Tibial nerve (tissue), 4 donors: ENCODE results near the gene TMCO4. TPM values are rescaled to one million over a fixed set of nuclear protein-coding genes. Genes with fewer than 3 reads are reported as not detected.
"Not testable (repeated sequence)": the region's sequence is repeated elsewhere in the genome, so short reads cannot be mapped to it uniquely, and the experiment has no call there.

ENCODE experiments used
- DNase-seq, 2 donors: peaks; one replicate each; pipeline ENCODE4 v3.0.0-alpha.2; 2019; ENCODE audit warnings: low spot score in 2 of 2
- H3K27ac ChIP-seq, 4 donors: fragments of 200-600 bp; sonication (generic) in 3 of 4; one replicate each; pipeline ENCODE4 v1.5.1; 2017 to 2019; ENCODE audit warnings: mild to moderate bottlenecking in 1 of 4
- H3K27me3 ChIP-seq, 2 donors: fragments of 200-600 bp; sonication (generic) in 1 of 2; one replicate each; pipeline versions ENCODE4 v1.5.1 to v1.6.0; 2017 to 2019
- H3K36me3 ChIP-seq, 3 donors: fragments of 200-600 bp; sonication (generic); one replicate each; pipeline ENCODE4 v1.5.1; 2018 to 2019
- H3K4me1 ChIP-seq, 4 donors: fragments of 200-600 bp; sonication (generic) in 3 of 4; one replicate each; pipeline ENCODE4 v1.5.1; 2017 to 2019
- H3K4me3 ChIP-seq, 4 donors: fragments of 200-600 bp; sonication (generic) in 3 of 4; one replicate each; pipeline ENCODE4 v1.5.1; 2017 to 2019; ENCODE audit warnings: mild to moderate bottlenecking in 1 of 4, moderate library complexity in 1 of 4
- H3K9me3 ChIP-seq, 4 donors: fragments of 200-600 bp; sonication (generic) in 3 of 4; one replicate each; pipeline ENCODE4 v1.5.1; 2017 to 2019
- CTCF ChIP-seq, 5 experiments: fragments of 200-600 bp in 3 of 5; fragments of 450-650 bp in 2 of 5; sonication (generic) in 3 of 5; IDR thresholded peaks; one replicate each; pipeline ENCODE4 v1.5.1; 2016 to 2019; ENCODE audit warnings: antibody characterized with exemption in 5 of 5, mild to moderate bottlenecking in 3 of 5, moderate library complexity in 2 of 5
- EP300 ChIP-seq, 2 donors: sonication (generic); formaldehyde crosslinking; IDR thresholded peaks; one replicate each; pipeline ENCODE4 v1.6.1; 2017; ENCODE audit warnings: antibody characterized with exemption in 2 of 2, mild to moderate bottlenecking in 1 of 2
- POLR2A ChIP-seq, 2 donors: fragments of 450-650 bp; IDR thresholded peaks; one replicate each; pipeline ENCODE4 v1.6.1; 2017; ENCODE audit warnings: antibody characterized with exemption in 2 of 2, mild to moderate bottlenecking in 2 of 2, moderate library complexity in 2 of 2
- WGBS, 2 donors: methylation state at CpG; one replicate each; pipeline ENCODE4 v1.1.5; 2018; 5-methylcytosine and 5-hydroxymethylcytosine counted together
- total RNA-seq, 4 donors: library from RNA; depleted of rRNA; stranded (reverse); fragments of >200 nt; gene quantifications; one replicate each; pipeline ENCODE4 v1.1.0, GENCODE V29; 2016

Gene TMCO4
- total RNA-seq, 4 donors from 2014 or later = 19.3 to 37.5 (median 29.3) TPM

GRCh38 chr1:19643602-19644394 lies 155.9 kb downstream of the TMCO4 start, which contains the start of gene NBL1:
TSS of gene NBL1 (plus strand) at chr1:19644311. CDS start at chr1:19655031, 10,720 bp downstream.
- WGBS, 2 donors = 2 to 3% methylated on average over 30 to 56 of the region's 90 CpGs
- H3K4me3 ChIP-seq = peak within 1 kb of the TSS; percentile 46 to 72 (median 61)
- H3K36me3 ChIP-seq = no peaks in the 10 kb centered on the region
- no peak for TF ChIP-seq CTCF (IDR thresholded peaks at IDR 0.05)
- peak in 1 of 2 donors; percentile 62 for TF ChIP-seq POLR2A (IDR thresholded peaks at IDR 0.05)
- peak in 1 of 2 donors; percentile 9 for TF ChIP-seq EP300 (IDR thresholded peaks at IDR 0.05)
- H3K27ac ChIP-seq = peak within 1 kb of the TSS; percentile 86 to 95 (median 90)
- peak; percentile 55 to 57 for DNase-seq
- H3K27me3 ChIP-seq = peaks cover 0 to 8% of the 10 kb centered on the region in 2 donors
- peaks cover 0 to 59% (median 21%) of the 10 kb centered on the region in 4 donors for H3K4me1 ChIP-seq
- H3K9me3 ChIP-seq = no peaks in the 10 kb centered on the region

- Histone ChIP-seq H3K36me3 (no peaks in the 10 kb centered on the region), H3K4me1 (peaks cover 0 to 55% (median 16%) of the 10 kb centered on the region in 4 donors), H3K27me3 (peaks cover 0 to 8% of the 10 kb centered on the region in 2 donors), H3K4me3 (peak overlapping the region in 3 of 4 donors; percentile 46 to 72 (median 55)), H3K9me3 (no peaks in the 10 kb centered on the region), H3K27ac (peak overlapping the region in 3 of 4 donors; percentile 88 to 90 (median 88))
- DNase-seq = no peak
- TF ChIP-seq EP300 (IDR thresholded peaks at IDR 0.05) (no peak), POLR2A (IDR thresholded peaks at IDR 0.05) (no peak), CTCF (IDR thresholded peaks at IDR 0.05) (no peak)
- 58 to 68% methylated on average over 7 of the region's 7 CpGs for WGBS, 2 donors
These were observed 156.6 kb downstream of the TMCO4 start for GRCh38 chr1:19643121-19643520.

- H3K4me3 ChIP-seq = no peak overlapping the region
- H3K27ac ChIP-seq = peak overlapping the region in 3 of 4 donors; percentile 10 to 55 (median 40)
- no peak for TF ChIP-seq CTCF (IDR thresholded peaks at IDR 0.05)
- no peak for TF ChIP-seq EP300 (IDR thresholded peaks at IDR 0.05)
- TF ChIP-seq POLR2A (IDR thresholded peaks at IDR 0.05) = no peak
- peaks cover 0 to 8% of the 10 kb centered on the region in 2 donors for H3K27me3 ChIP-seq
- WGBS, 2 donors = 47 to 63% methylated on average over 12 to 14 of the region's 14 CpGs
- H3K36me3 ChIP-seq = no peaks in the 10 kb centered on the region
- DNase-seq = no peak
- H3K4me1 ChIP-seq = peaks cover 0 to 30% (median 4%) of the 10 kb centered on the region in 4 donors
- H3K9me3 ChIP-seq = no peaks in the 10 kb centered on the region
These were observed 159.1 kb downstream of the TMCO4 start for GRCh38 chr1:19640363-19641316.

GRCh38 chr1:19639999-19640362 lies 159.7 kb downstream of the TMCO4 start:
- peak in 1 of 2 donors; percentile 63 for DNase-seq
- Histone ChIP-seq H3K9me3 (no peaks in the 10 kb centered on the region), H3K27me3 (peaks cover 0 to 8% of the 10 kb centered on the region in 2 donors), H3K27ac (peak overlapping the region in 2 of 4 donors; percentile 47 to 55), H3K4me3 (no peak overlapping the region), H3K4me1 (peaks cover 0 to 24% (median 2%) of the 10 kb centered on the region in 4 donors), H3K36me3 (no peaks in the 10 kb centered on the region)
- 72 to 84% methylated on average over 3 of the region's 3 CpGs for WGBS, 2 donors
- TF ChIP-seq CTCF (IDR thresholded peaks at IDR 0.05) = no peak
- peak in 1 of 2 donors; percentile 71 for TF ChIP-seq EP300 (IDR thresholded peaks at IDR 0.05)
- no peak for TF ChIP-seq POLR2A (IDR thresholded peaks at IDR 0.05)

GRCh38 chr1:19639228-19639627 lies 160.5 kb downstream of the TMCO4 start:
- not testable (repeated sequence) for H3K27me3 ChIP-seq, H3K27ac ChIP-seq, H3K9me3 ChIP-seq, H3K4me3 ChIP-seq, H3K36me3 ChIP-seq, DNase-seq
- peaks cover 0 to 24% (median 2%) of the 10 kb centered on the region in 4 donors for H3K4me1 ChIP-seq
- WGBS, 2 donors = 67 to 81% methylated on average over 10 of the region's 10 CpGs
